Brain microvascular endothelial cell (primary cell): ENCODE results near the gene TFF1.

ENCODE experiments used
- DNase-seq: peaks from one replicate; pipeline ENCODE4 v3.0.0-alpha.2; 2020
- H3K27ac ChIP-seq: fragments of 250-450 bp; sonication (Bioruptor Pico); 2 replicates; pipeline ENCODE4 v1.5.1; 2020; ENCODE audit warnings: mild to moderate bottlenecking, moderate library complexity
- H3K27me3 ChIP-seq: fragments of 250-450 bp; sonication (Bioruptor Pico); replicated peaks from 2 replicates; pipeline ENCODE4 v1.5.1; 2020; ENCODE audit warnings: mild to moderate bottlenecking
- H3K36me3 ChIP-seq: fragments of 250-450 bp; sonication (Bioruptor Pico); replicated peaks from 2 replicates; pipeline ENCODE4 v1.5.1; 2020; ENCODE audit warnings: mild to moderate bottlenecking
- H3K4me3 ChIP-seq: 2 replicates; pipeline ENCODE4 v1.5.1; 2011; ENCODE audit warnings: low read depth, mild to moderate bottlenecking, control low read depth, low read length, moderate library complexity
- CTCF ChIP-seq: IDR thresholded peaks from 2 replicates; pipeline ENCODE4 v1.5.1; 2011; ENCODE audit warnings: low read depth, mild to moderate bottlenecking, moderate library complexity, low read length, control low read depth, inconsistent platforms; ENCODE audit errors: missing control alignments
- in situ Hi-C: cut with HindIII; loops from 2 replicates; pipeline ENCODE4 v1.10.0; 2017; ENCODE audit warnings: low sequenced_read_pairs, low pct_ligation_motif_present

Gene TFF1

GRCh38 chr21:42383331-42383730 lies 17.0 kb upstream of the TFF1 start:
- Histone ChIP-seq H3K36me3 (no peaks in the 10 kb centered on the region), H3K27ac (no peak overlapping the region), H3K27me3 (no peaks in the 10 kb centered on the region), H3K4me3 (no peak overlapping the region)
- in situ Hi-C loops, result no loop called here
- TF ChIP-seq CTCF, result no peak
- no peak for DNase-seq

- in situ Hi-C loops, result no loop called here
- Histone ChIP-seq H3K27ac (no peak overlapping the region), H3K36me3 (no peaks in the 10 kb centered on the region), H3K27me3 (no peaks in the 10 kb centered on the region), H3K4me3 (no peak overlapping the region)
- no peak for TF ChIP-seq CTCF
- DNase-seq, result no peak
Measured at GRCh38 chr21:42382915-42383314, 16.6 kb upstream of the TFF1 start.

- Histone ChIP-seq H3K4me3 (no peak overlapping the region), H3K36me3 (no peaks in the 10 kb centered on the region), H3K27me3 (no peaks in the 10 kb centered on the region), H3K27ac (no peak overlapping the region)
- peak; percentile 34 for DNase-seq
- peak; percentile 88 for TF ChIP-seq CTCF
- in situ Hi-C loops, result no loop called here
Measured at GRCh38 chr21:42381347-42381984, 15.1 kb upstream of the TFF1 start.

GRCh38 chr21:42379426-42380215 lies 13.3 kb upstream of the TFF1 start:
- H3K27ac ChIP-seq, result no peak overlapping the region
- no peak for TF ChIP-seq CTCF
- no peak overlapping the region for H3K4me3 ChIP-seq
- H3K36me3 ChIP-seq, result no peaks in the 10 kb centered on the region
- no peaks in the 10 kb centered on the region for H3K27me3 ChIP-seq
- no peak for DNase-seq
- in situ Hi-C loops, result no loop called here

- H3K27me3 ChIP-seq, result no peaks in the 10 kb centered on the region
- TF ChIP-seq CTCF, result no peak
Measured at GRCh38 chr21:42378418-42378817, 12.1 kb upstream of the TFF1 start.

More at GRCh38 chr21:42378418-42378817, 12.1 kb upstream of the TFF1 start:
- no peak for DNase-seq
- Histone ChIP-seq H3K27ac (no peak overlapping the region), H3K4me3 (no peak overlapping the region), H3K36me3 (no peaks in the 10 kb centered on the region)
- in situ Hi-C loops, result no loop called here
